H1 (cell line): Measurements from ENCODE around the gene POLDIP3. TPM values are rescaled to one million over a fixed set of nuclear protein-coding genes. Genes with fewer than 3 reads are reported as not detected.

Source experiments
- CTCF ChIA-PET: fragments of 300-600 bp; sonication (Branson Sonifier 250); formaldehyde crosslinking; loops from one replicate; lab custom pipeline; 2021; ENCODE audit not compliant: partially characterized antibody; lab: Charles Lee
- POLR2A ChIA-PET: fragments of 300-600 bp; sonication (Branson Sonifier 250); formaldehyde crosslinking; loops from one replicate; lab custom pipeline; 2021; ENCODE audit warnings: inconsistent platforms; ENCODE audit not compliant: partially characterized antibody; lab: Charles Lee
- DNase-seq, 2 experiments: peaks; one replicate each; pipeline versions ENCODE4 v3.0.0 to v3.0.0-alpha.2; 2010 to 2022; ENCODE audit warnings: low spot score in 2 of 2, low read depth in 1 of 2, mixed read lengths in 1 of 2
- FAIRE-seq: peaks from 2 replicates; lab custom pipeline; 2011; peaks lifted over from hg19 to GRCh38; lab: Jason Lieb, UNC
- H2AFZ ChIP-seq: 2 replicates; pipeline ENCODE4 v1.8.1; 2012; ENCODE audit warnings: low read length, inconsistent platforms
- H2AK5ac ChIP-seq: 2 replicates; pipeline ENCODE4 v1.6.1; 2013; ENCODE audit warnings: low read depth, low read length
- H2BK120ac ChIP-seq: replicated peaks from 2 replicates; pipeline ENCODE3; 2013; ENCODE audit warnings: low read depth, low read length, inconsistent platforms
- H2BK12ac ChIP-seq: 2 replicates; pipeline ENCODE4 v1.6.1; 2013; ENCODE audit warnings: low read depth, low read length
- H2BK15ac ChIP-seq: 2 replicates; pipeline ENCODE4 v1.6.1; 2013; ENCODE audit warnings: low read length
- H2BK20ac ChIP-seq: 2 replicates; pipeline ENCODE4 v1.6.1; 2013; ENCODE audit warnings: low read length
- H2BK5ac ChIP-seq: 2 replicates; pipeline ENCODE4 v1.6.1; 2013; ENCODE audit warnings: low read depth, low read length
- H3K14ac ChIP-seq: 2 replicates; pipeline ENCODE4 v1.6.1; 2013; ENCODE audit warnings: inconsistent platforms; ENCODE audit not compliant: insufficient read length
- H3K18ac ChIP-seq: 2 replicates; pipeline ENCODE4 v1.6.1; 2013; ENCODE audit warnings: low read length; ENCODE audit errors: extremely low read depth
- H3K23ac ChIP-seq: 2 replicates; pipeline ENCODE4 v1.6.1; 2013; ENCODE audit warnings: inconsistent platforms; ENCODE audit not compliant: insufficient read length
- H3K23me2 ChIP-seq: 2 replicates; pipeline ENCODE4 v1.6.1; 2013; ENCODE audit warnings: low read depth, low read length
- H3K27ac ChIP-seq: 2 replicates; pipeline ENCODE4 v1.6.1; 2011; ENCODE audit warnings: low read depth, low read length, inconsistent platforms
- H3K27me3 ChIP-seq, 4 experiments: replicated peaks in 1 of 4; 1 replicate in 1 of 4; 2 replicates in 3 of 4; pipeline versions ENCODE4 v1.6.1 to v1.8.1; 2011 to 2013; ENCODE audit warnings: low read length in 3 of 4, mild to moderate bottlenecking in 3 of 4, inconsistent platforms in 2 of 4, mixed read lengths in 2 of 4, moderate library complexity in 1 of 4; ENCODE audit not compliant: control insufficient read depth in 3 of 4, insufficient read depth in 3 of 4; ENCODE audit errors: extremely low read depth in 1 of 4
- H3K36me3 ChIP-seq, 4 experiments: 2 replicates each; pipeline versions ENCODE4 v1.6.1 to v1.8.1; 2011 to 2013; ENCODE audit warnings: mild to moderate bottlenecking in 4 of 4, low read length in 3 of 4, moderate library complexity in 2 of 4, control low read depth in 1 of 4, inconsistent platforms in 1 of 4; ENCODE audit not compliant: insufficient read depth in 4 of 4, control insufficient read depth in 2 of 4
- H3K4ac ChIP-seq: replicated peaks from 2 replicates; pipeline ENCODE3; 2013; ENCODE audit warnings: low read length, low read depth, mixed read lengths, inconsistent platforms; ENCODE audit not compliant: insufficient read length
- H3K4me1 ChIP-seq, 4 experiments: replicated peaks in 1 of 4; 1 replicate in 1 of 4; 2 replicates in 3 of 4; pipeline versions ENCODE4 v1.6.1 to v1.8.1; 2011 to 2013; ENCODE audit warnings: low read length in 3 of 4, inconsistent platforms in 2 of 4, mixed read lengths in 1 of 4; ENCODE audit not compliant: insufficient read depth in 4 of 4, control insufficient read depth in 3 of 4
- H3K4me2 ChIP-seq, 2 experiments: 2 replicates each; pipeline versions ENCODE4 v1.6.1 to v1.8.1; 2011 to 2013; ENCODE audit warnings: low read depth in 2 of 2, low read length in 2 of 2, control low read depth in 1 of 2, inconsistent platforms in 1 of 2, mild to moderate bottlenecking in 1 of 2; ENCODE audit not compliant: insufficient read depth in 1 of 2
- H3K4me3 ChIP-seq, 4 experiments: fragments of 200-600, 300-600 bp in 1 of 4; sonication (generic), shearing (Covaris generic), sonication (Bioruptor Twin) in 1 of 4; 2 replicates each; pipeline versions ENCODE4 v1.5.1 to v1.8.1; 2011 to 2016; ENCODE audit warnings: low read length in 4 of 4, low read depth in 3 of 4, control low read depth in 2 of 4, inconsistent platforms in 2 of 4, mild to moderate bottlenecking in 2 of 4, mixed read lengths in 1 of 4, moderate library complexity in 1 of 4; ENCODE audit not compliant: insufficient read depth in 2 of 4; ENCODE audit errors: extremely low read depth in 1 of 4
- H3K56ac ChIP-seq: replicated peaks from 2 replicates; pipeline ENCODE3; 2013; ENCODE audit warnings: low read depth, mild to moderate bottlenecking, mixed read lengths, low read length, inconsistent platforms; ENCODE audit not compliant: insufficient read length
- H3K79me1 ChIP-seq: 2 replicates; pipeline ENCODE4 v1.6.1; 2013; ENCODE audit warnings: low read depth, low read length, control low read depth
- H3K79me2 ChIP-seq, 2 experiments: 2 replicates each; pipeline versions ENCODE4 v1.6.1 to v1.8.1; 2012 to 2013; ENCODE audit warnings: low read length in 2 of 2, mild to moderate bottlenecking in 2 of 2, inconsistent platforms in 1 of 2; ENCODE audit not compliant: insufficient read depth in 2 of 2, control insufficient read depth in 1 of 2
- H3K9ac ChIP-seq, 4 experiments: replicated peaks in 1 of 4; 1 replicate in 1 of 4; 2 replicates in 3 of 4; pipeline versions ENCODE4 v1.6.1 to v1.8.1; 2011 to 2013; ENCODE audit warnings: low read depth in 3 of 4, low read length in 3 of 4, control low read depth in 2 of 4, mild to moderate bottlenecking in 2 of 4, moderate library complexity in 2 of 4, inconsistent platforms in 1 of 4; ENCODE audit errors: extremely low read depth in 1 of 4
- H3K9me3 ChIP-seq, 2 experiments: 2 replicates each; pipeline versions ENCODE4 v1.6.1 to v1.8.1; 2012 to 2013; ENCODE audit warnings: mild to moderate bottlenecking in 2 of 2, moderate library complexity in 2 of 2, control low read depth in 1 of 2, inconsistent platforms in 1 of 2, low read depth in 1 of 2, low read length in 1 of 2, mixed read lengths in 1 of 2; ENCODE audit not compliant: insufficient read depth in 2 of 2
- H4K20me1 ChIP-seq, 2 experiments: replicated peaks in 1 of 2; 2 replicates each; pipeline versions ENCODE3 to v1.8.1; 2011 to 2013; ENCODE audit warnings: inconsistent platforms in 2 of 2, low read length in 2 of 2, mild to moderate bottlenecking in 1 of 2; ENCODE audit not compliant: insufficient read depth in 2 of 2, control insufficient read depth in 1 of 2
- H4K5ac ChIP-seq: 2 replicates; pipeline ENCODE4 v1.6.1; 2013; ENCODE audit warnings: low read length, low read depth, mixed read lengths, inconsistent platforms; ENCODE audit not compliant: insufficient read length
- H4K8ac ChIP-seq: 2 replicates; pipeline ENCODE4 v1.8.0; 2013; ENCODE audit warnings: mild to moderate bottlenecking, moderate library complexity, low read length, inconsistent platforms; ENCODE audit not compliant: insufficient read depth; ENCODE audit errors: extremely low read depth
- H4K91ac ChIP-seq: replicated peaks from 2 replicates; pipeline ENCODE3; 2013; ENCODE audit warnings: low read length, mixed read lengths, inconsistent platforms; ENCODE audit not compliant: insufficient read length
- BRCA1 ChIP-seq: IDR thresholded peaks from 2 replicates; pipeline ENCODE4 v1.6.1; 2012; ENCODE audit warnings: low read depth, low read length, improper control_type of control experiment
- GTF2F1 ChIP-seq: IDR thresholded peaks from 2 replicates; pipeline ENCODE4 v1.6.1; 2012; ENCODE audit warnings: low read depth, low read length, improper control_type of control experiment, borderline replicate concordance
- JUN ChIP-seq: IDR thresholded peaks from 2 replicates; pipeline ENCODE4 v1.6.1; 2011; ENCODE audit warnings: low read depth, mild to moderate bottlenecking, improper control_type of control experiment, low read length
- KDM1A ChIP-seq: fragments of 200-600, 300-600 bp; sonication (generic); IDR thresholded peaks from 2 replicates; pipeline ENCODE4 v1.7.1; 2016; ENCODE audit warnings: mild to moderate bottlenecking, low read length, borderline replicate concordance
- KDM4A ChIP-seq: IDR thresholded peaks from one replicate; pipeline ENCODE4 v1.7.1; 2012; ENCODE audit warnings: low read depth, mild to moderate bottlenecking, moderate library complexity, low read length, inconsistent platforms; ENCODE audit not compliant: severe bottlenecking
- POU5F1 ChIP-seq: IDR thresholded peaks from 2 replicates; pipeline ENCODE4 v1.6.1; 2011; ENCODE audit warnings: low read depth, mild to moderate bottlenecking, low read length, moderate library complexity
- WGBS, 2 experiments: shearing (Covaris generic) in 1 of 2; methylation state at CpG; one replicate each; pipeline versions ENCODE4 v1.1.6 to v1.1.7; 2013 to 2015; ENCODE audit warnings: low lambda C conversion rate in 2 of 2, mixed read lengths in 2 of 2, inconsistent platforms in 1 of 2, low coverage in 1 of 2, missing lambda C conversion rate in 1 of 2; ENCODE audit not compliant: insufficient replicate concordance in 2 of 2, insufficient coverage in 1 of 2, insufficient read length in 1 of 2; ENCODE audit errors: extremely low coverage in 1 of 2, missing lambda C conversion rate in 1 of 2; 5-methylcytosine and 5-hydroxymethylcytosine counted together
- polyA plus RNA-seq, 7 experiments: library from polyadenylated mRNA; depleted of rRNA in 3 of 7; stranded (reverse) in 5 of 7; unstranded in 2 of 7; fragments of >200 nt in 5 of 7; fragments of 200-250 nt in 2 of 7; gene quantifications; 1 replicate in 5 of 7; 2 replicates in 1 of 7; 4 replicates in 1 of 7; pipeline versions ENCODE4 v1.2.1 to v1.2.3, GENCODE V29; 2011 to 2013; ENCODE audit warnings: missing spikeins in 2 of 7, mixed read lengths in 2 of 7
- total RNA-seq: library from RNA; stranded (reverse); fragmentation: NEBNext Ultra II Directional; extraction: Animal tissue kit (Norgen Biotek cat#: 25700); gene quantifications from 2 replicates; pipeline ENCODE4 v1.2.1, GENCODE V29; 2021
- TF ChIP-seq, protein P1 (sequence below): IDR thresholded peaks from 2 replicates; pipeline ENCODE4 v1.6.1; 2012; ENCODE audit warnings: inconsistent platforms

POLDIP3 gene
- total and polyA plus RNA-seq, 2 of the 8 experiments (the other 6 are each of a cell fraction or from before 2014, with no cell fraction given) = 43.5 to 84.6 TPM

DNA sequence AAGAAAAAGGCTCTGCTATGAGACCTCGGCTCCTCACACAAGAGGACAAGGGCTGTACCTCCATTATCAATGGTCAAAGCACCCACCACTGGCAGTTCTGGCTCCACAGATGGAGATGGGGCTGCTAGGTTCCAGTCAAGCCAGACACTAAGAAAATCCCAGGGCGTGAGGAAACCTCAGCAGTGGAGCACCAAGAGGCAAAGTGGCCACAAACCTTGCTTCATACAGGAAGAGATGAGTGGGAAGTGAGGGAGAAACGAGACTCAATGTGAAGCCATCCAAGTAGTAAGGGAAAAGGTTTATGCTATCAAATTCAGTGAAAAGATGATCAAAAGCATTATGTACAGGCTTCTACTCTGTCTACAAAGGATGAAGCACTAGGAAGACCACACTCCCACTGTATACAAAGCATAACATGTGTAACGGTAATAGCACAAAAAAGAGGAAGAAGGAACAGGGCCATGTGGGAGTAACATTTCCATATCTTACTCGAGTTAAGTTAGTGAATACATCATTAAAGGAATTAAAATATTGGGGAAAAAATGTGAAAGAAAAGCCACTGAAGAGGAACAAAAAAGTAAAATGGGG, 27.0 kb downstream of the POLDIP3 start:
- no peak overlapping the region for H3K4me3 ChIP-seq
- TF ChIP-seq POU5F1 = no peak
- no peak for TF ChIP-seq GTF2F1
- TF ChIP-seq JUN = no peak
- TF ChIP-seq, protein P1, sequence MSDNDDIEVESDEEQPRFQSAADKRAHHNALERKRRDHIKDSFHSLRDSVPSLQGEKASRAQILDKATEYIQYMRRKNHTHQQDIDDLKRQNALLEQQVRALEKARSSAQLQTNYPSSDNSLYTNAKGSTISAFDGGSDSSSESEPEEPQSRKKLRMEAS = no peak
- no peak for TF ChIP-seq KDM4A
- no peak for TF ChIP-seq KDM1A
- no peak for TF ChIP-seq BRCA1
- TF ChIP-seq, all 59 proteins: peak for 0
- Histone ChIP-seq H3K27me3 (no peaks in the 10 kb centered on the region), H3K9ac (no peak overlapping the region), H3K56ac (no peak overlapping the region), H3K4me1 (no peaks in the 10 kb centered on the region), H2BK20ac (no peak overlapping the region), H4K8ac (no peak overlapping the region), H2BK120ac (no peak overlapping the region), H3K18ac (no peak overlapping the region), H2BK12ac (no peak overlapping the region), H2BK5ac (no peak overlapping the region; the same call in 1 of the 2 replicates), H4K20me1 (peaks cover 0 to 4% of the 10 kb centered on the region in 2 experiments), H4K5ac (no peak overlapping the region), H2AK5ac (no peak overlapping the region), H3K23me2 (no peaks in the 10 kb centered on the region), H3K4me2 (no peak overlapping the region), H3K9me3 (no peaks in the 10 kb centered on the region), H3K27ac (no peak overlapping the region), H3K14ac (no peak overlapping the region), H4K91ac (no peak overlapping the region), H3K4ac (no peak overlapping the region), H3K23ac (no peak overlapping the region), H2AFZ (no peak overlapping the region), H3K79me2 (no peaks in the 10 kb centered on the region), H3K36me3 (peaks cover 42 to 70% (median 57%) of the 10 kb centered on the region in 4 experiments), H2BK15ac (no peak overlapping the region), H3K79me1 (peaks cover 2% of the 10 kb centered on the region; the same call in 1 of the 2 replicates)
- POLR2A ChIA-PET = interaction anchor here (0.9 to 28.3 kb wide), 3 partner anchors 12 to 23 kb away, joined by 3 to 399 read pairs (median 4); partner anchors contain the start of gene POLDIP3
- 88% methylated on average over 5 of the region's 5 CpGs; no CpG with 5 or more reads in 1 of the 2 experiments for WGBS, 2 experiments
- DNase-seq (no peak), FAIRE-seq (no peak)
- CTCF ChIA-PET = no interaction called here
